HEK293T (cell line): ENCODE data around the gene SCN8A.

Experiments used
- CTBP1 ChIP-seq: fragments of 450-650 bp; IDR thresholded peaks from 2 replicates; pipeline ENCODE4 v1.6.1; 2016; ENCODE audit warnings: borderline replicate concordance
- FOXA1 ChIP-seq: fragments of 450-650 bp; IDR thresholded peaks from 2 replicates; pipeline ENCODE4 v1.6.1; 2016; ENCODE audit warnings: mild to moderate bottlenecking
- FOXK2 ChIP-seq: fragments of 450-650 bp; IDR thresholded peaks from 2 replicates; pipeline ENCODE4 v1.6.1; 2016; ENCODE audit warnings: mild to moderate bottlenecking
- FOXM1 ChIP-seq: fragments of 450-650 bp; IDR thresholded peaks from 2 replicates; pipeline ENCODE4 v1.6.1; 2017; ENCODE audit warnings: mild to moderate bottlenecking, borderline replicate concordance
- LEF1 ChIP-seq: fragments of 450-650 bp; IDR thresholded peaks from 2 replicates; pipeline ENCODE4 v1.6.1; 2017; ENCODE audit warnings: mild to moderate bottlenecking, borderline replicate concordance
- PKNOX1 ChIP-seq: fragments of 450-650 bp; IDR thresholded peaks from 2 replicates; pipeline ENCODE4 v1.6.1; 2016
- SP1 ChIP-seq: fragments of 450-650 bp; IDR thresholded peaks from 2 replicates; pipeline ENCODE4 v1.6.1; 2017
- SUZ12 ChIP-seq: fragments of 450-650 bp; IDR thresholded peaks from 2 replicates; pipeline ENCODE4 v1.6.1; 2016; ENCODE audit warnings: mild to moderate bottlenecking
- TARDBP ChIP-seq: fragments of 450-650 bp; IDR thresholded peaks from 2 replicates; pipeline ENCODE4 v1.6.1; 2016

GRCh38 chr12:51749206-51749985 lies 158.4 kb downstream of the SCN8A start:
- TF ChIP-seq FOXK2: no peak
- no peak for TF ChIP-seq PKNOX1
- TF ChIP-seq CTBP1: no peak
- TF ChIP-seq LEF1: no peak
- no peak for TF ChIP-seq FOXA1
- TF ChIP-seq FOXM1: no peak
- no peak for TF ChIP-seq SP1
- no peak for TF ChIP-seq TARDBP
- no peak for TF ChIP-seq SUZ12
